Measurements from ENCODE around the gene FXYD7.
"Not testable (repeated sequence)": the region's sequence is repeated elsewhere in the genome, so short reads cannot be mapped to it uniquely, and the experiment has no call there.

GRCh38 chr19:35103614-35104013 lies 39.4 kb upstream of the FXYD7 start:
- not testable (repeated sequence) for TF ChIP-seq CTCF (conservative IDR thresholded peaks at IDR 0.05); ZFX (IDR thresholded peaks at IDR 0.05)

Data from C4-2B (cell line).